Measurements from ENCODE around the gene NAV2.

The NAV2 gene

DNA sequence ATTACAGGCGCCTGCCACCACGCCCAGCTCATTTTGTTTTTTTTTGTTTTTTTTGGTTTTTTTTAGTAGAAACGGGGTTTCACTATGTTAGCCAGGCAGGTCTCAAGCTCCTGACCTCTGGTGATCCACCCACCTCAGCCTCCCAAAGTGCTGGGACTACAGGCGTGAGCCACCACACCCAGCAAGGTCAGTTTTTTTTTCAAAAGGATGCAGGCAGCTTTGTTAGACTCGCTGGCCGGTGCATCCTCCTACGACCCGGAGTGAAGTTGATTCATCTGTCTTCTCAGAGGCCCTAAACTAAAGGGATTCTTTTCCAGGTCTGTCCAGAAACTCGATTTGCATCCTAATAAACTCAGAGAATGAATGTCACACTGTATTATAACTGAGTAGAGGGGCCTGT, 265.3 kb downstream of the NAV2 start:
- DNase-seq (ENCODE audit: low read depth) = no peak

DNA sequence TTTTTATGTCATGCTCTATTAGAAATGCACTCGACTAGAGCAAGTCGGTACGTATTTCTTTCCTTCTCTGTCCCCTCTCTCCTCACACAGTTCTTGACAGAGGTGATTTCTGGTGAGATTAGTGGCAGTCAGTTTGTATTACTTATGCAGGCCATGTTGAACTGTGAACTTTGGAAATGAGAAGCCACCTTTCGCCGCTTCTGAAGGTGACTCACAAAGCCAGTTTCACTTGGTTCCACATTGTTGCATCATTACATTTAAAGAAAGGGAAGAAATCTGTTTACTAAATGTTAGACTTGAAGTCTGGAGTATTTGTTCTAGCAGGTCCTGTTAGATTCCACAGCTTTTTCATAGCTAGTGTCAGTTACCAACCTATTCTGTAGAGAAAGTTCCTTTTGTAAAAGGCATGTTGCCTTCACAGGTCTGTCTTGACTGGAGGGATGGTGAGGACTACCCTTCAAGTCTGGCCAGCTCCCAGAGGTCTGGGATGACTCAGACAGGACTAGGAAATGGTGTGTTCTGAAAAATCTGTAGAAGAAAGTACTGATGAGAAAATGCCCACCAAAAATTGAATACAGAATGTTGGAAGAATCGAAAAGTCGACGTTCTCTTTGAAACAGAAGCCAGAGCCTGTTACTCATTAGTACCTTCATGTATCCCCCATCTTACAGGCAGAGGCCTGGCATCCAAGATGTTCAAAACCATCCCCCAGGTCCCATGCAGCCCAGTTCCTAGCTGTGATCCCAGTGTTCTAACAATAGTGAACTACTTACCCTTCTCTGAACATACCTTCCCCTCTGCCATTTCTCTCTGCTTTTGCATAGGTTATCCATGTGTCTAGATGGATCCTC, 266.3 kb downstream of the NAV2 start:
- DNase-seq (ENCODE audit: low read depth) = no peak

DNA sequence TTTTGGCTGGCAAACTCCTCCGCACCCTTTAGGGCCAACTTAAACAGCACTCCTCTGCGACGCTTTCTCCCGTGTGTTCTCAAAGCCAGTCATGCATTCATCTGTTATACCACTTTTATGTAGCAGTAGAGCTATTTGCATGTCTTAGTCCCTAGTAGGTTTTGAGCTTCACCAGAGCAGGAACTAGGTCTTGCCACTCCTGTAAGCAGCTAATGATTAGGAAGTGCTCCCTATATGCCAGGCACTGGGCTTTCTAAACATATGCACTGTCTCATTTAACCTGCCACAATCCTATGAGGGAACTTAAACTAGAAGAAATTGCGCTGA, 266.8 kb downstream of the NAV2 start:
- DNase-seq (ENCODE audit: low read depth) = no peak

DNA sequence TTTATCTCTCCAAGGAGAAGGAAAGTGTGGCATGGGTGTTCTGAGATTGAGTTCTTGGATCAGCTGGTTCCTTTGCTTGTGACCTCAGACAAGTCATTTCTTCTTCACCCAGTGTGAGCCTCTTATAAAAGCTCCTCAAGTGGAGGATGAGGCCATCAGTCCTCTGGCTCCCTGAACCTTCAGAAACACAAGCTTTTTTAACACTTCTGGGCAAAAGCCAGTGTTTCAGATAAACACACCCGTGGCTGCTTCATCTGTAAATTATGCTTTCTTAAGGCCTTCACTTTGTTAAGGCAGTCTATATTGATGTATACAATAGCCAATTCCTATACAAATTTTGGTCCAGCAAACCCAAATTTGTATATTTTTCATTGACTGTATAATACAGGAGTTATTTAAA, 267.8 kb downstream of the NAV2 start:
- no peak for DNase-seq (ENCODE audit: low read depth)

DNA sequence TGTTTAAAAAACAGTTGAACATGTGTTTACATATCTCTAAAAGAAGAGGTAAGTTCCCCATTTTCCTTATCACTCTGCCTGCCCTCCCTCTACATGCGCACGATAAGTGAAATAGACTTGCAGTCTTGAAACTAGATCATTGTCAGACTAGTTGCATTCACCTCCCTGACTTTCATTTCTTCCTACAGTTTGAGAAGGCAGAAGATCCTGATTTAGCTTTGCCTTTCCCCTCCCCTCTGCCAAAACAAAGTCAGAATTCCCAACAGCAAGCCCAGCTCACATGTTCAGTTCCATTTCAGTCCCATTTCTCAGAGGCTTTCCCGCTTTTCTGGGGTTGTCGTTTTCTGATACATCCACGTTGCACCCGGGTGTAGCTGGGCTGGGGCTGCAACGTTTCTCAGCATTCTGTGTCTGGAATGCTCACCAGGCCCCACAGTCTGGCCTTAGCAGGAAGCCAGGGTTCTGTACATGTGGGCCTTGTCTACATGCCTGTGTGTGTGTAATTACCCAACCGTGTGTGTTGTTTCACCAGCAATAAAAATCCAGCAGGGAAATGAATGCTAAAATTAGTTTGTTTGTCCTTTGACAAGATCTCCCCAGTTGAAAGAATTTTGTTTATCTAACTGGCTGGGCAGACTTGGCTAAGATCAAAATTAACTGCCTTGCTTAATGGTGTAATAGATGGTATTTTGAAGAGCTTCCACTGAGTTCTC, 268.5 kb downstream of the NAV2 start:
- no peak for DNase-seq (ENCODE audit: low read depth)

DNA sequence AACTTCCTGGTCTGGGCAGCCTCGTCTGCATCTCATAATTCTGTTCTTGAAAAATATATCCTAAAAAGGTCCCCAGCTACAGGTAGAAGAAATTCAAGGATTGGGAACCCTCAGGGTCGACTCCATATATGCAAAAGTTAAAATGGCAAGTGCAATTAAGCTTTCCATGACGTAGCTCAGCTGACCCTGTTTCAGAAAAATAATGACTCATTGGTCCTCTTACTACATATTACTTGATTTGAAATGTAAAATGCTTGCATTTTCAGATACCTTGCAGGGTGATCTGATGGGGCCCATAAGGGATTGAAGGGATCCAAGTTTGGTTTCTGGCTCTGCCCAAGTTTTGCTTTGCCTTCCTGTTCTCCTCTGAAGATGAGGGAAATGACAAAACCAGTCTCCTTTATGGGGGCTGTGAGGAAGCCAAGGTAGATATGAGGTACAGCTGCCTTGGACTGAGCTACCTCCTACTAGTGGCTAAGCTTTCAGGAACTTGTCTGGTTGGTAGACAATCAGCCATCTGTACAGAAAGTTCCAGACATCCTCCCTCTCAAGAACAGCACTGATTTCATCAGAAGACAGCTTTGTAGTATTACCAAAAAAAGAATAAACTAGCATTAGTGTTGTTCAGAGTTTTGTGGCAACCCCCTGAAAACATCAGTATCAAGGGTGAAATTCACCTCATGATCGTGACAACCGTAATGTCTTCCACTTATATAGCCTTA, 270.3 kb downstream of the NAV2 start:
- no peak for DNase-seq (ENCODE audit: low read depth)

DNA sequence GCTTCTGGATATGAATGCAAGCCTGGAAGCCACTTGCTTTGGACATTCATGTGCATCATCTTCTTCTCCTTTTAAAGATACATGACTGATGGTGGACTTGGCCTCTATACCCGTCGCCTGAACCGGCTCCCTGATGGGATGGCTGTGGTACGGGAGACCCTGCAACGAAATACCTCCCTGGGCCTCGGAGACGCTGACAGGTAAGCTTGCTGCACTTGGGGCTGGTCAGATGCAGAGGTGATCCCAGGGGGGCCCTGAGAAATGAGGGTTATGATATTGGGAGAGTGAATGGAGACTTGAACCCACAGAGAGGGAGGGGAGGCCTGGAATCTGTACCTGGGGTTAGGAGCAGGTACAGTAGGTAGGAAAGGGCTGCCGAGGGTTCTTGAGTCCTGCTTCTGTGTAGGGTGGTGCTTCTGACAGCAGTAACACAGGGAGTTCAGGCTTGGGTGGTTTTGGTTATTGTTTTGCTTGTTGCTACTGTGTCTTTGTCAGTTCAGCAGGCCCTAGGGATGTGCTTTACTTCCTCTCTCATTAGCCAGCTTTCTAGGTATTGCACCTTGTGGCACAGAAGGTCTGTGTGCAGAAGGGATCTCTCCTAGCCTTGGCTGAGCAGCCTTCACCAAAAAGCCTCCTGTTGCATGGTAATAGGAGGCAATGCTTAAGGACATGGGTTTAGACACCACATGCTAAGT, 271.6 kb downstream of the NAV2 start:
- DNase-seq (ENCODE audit: low read depth) = no peak

DNA sequence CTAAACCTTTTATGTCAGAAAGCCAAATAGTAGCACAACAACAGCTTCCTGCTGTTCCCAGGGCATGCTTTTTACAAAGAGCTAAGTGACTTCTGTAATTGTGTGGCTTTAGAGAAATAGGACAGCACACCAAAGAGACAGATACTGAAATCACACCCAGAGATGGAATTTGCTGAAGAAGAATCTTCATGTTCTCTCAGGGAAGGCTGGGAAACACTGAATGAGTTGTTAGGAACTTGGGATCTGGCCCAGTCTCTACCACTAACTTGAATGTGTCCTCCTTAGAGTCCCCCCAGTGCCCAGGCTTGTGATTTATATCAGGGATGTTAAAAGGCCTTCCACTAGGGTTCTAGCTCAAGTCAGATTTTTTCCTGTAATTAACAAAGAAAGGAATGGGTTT, 272.5 kb downstream of the NAV2 start:
- no peak for DNase-seq (ENCODE audit: low read depth)

DNA sequence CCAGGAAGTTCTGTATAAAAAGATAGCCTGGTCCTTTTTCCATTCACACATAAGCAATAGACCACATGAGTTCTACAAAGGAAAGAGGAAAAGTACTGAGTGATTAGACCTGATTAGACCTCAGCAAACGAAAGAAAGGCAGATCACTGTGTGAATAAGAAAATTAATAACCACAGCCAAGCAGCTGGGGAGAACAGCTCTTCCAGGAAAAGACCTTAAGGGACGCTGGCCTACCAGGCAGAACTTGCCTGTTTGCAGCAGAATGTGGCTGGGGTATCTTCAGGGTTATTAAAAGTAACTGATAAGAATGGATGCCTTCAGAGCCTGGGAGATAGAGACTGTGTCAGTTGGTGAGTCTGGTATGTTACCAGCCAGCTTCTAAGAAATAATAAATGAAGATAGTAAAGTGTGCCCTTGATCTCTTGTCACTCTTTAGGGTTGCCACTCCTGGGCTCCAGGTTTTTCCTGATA, 274.7 kb downstream of the NAV2 start:
- no peak for DNase-seq (ENCODE audit: low read depth)

DNA sequence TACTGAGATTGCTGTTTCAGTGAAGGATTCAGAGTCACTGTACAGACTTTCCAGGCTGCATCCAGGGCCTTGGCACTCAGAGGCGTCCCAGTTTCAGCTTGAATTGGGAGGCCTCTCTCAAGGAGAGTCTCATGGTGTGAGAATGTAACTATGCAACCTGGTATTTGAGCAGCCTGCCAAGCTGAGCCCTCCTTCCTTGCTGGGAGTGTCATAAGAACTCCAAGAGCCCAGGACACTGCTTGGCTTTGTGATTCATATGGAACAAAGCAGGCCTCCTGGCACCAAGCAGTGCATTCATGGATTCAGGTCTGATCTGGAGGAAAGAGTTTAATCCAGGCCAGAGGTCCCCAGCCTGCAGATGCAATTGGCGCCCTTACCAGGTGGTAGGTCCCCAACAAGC, 276.0 kb downstream of the NAV2 start:
- no peak for DNase-seq (ENCODE audit: low read depth)

DNA sequence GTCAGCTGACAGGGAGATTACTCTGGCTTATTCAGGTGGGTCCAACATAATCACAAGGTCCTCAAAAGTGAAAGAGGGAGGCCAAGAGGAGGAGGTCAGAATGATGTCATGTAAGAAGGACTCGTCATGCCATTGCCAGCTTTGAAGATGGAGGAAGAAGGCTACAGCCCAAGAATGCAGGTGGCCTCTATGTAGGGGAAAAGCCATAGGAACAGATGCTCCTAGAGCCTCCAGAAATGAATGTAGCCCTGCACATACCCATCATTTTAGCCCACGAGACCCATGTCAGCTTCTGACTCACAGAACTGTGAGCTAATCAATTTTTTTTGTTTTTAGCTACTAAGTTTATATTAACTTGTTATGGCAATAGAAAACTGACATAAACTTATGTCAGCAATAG, 276.6 kb downstream of the NAV2 start:
- no peak for DNase-seq (ENCODE audit: low read depth)

DNA sequence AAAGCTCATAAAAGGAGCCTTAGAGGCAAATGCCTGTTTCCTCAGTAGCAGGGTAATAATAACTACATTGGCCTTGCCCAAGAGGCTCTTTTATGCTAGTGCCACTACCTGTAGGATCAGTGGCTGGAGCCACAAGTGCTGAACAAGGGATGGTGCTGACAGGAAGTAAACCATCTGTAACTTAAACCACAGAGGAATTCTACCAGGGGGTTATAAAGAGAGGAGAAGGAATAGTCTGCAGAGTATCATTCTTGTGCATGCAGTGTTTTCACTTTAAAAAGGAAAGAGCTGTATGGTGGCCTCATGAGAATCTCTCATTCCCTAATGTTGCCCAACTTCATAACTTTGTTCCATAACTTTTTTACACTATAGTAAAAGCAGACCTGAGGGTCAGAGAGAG, 279.5 kb downstream of the NAV2 start:
- no peak for DNase-seq (ENCODE audit: low read depth)

DNA sequence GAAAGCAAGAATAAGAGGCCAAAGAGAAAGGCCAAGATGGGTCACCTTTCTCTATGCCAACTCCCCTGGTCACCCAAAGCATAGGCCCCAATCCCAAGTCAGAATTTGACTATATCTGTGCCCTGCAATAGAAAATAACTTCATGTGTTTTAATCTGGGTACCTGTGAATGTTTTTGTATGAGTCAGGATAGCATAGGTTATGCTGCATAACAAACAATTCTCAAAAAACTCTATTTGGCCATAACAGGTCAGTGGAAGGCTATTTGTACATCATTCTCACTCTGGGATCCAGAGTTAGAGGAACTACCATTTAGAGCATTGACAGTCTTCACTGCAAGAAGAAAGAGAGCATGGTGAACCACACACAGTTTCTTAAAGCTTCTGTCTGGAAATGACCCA, 280.4 kb downstream of the NAV2 start:
- no peak for DNase-seq (ENCODE audit: low read depth)

DNA sequence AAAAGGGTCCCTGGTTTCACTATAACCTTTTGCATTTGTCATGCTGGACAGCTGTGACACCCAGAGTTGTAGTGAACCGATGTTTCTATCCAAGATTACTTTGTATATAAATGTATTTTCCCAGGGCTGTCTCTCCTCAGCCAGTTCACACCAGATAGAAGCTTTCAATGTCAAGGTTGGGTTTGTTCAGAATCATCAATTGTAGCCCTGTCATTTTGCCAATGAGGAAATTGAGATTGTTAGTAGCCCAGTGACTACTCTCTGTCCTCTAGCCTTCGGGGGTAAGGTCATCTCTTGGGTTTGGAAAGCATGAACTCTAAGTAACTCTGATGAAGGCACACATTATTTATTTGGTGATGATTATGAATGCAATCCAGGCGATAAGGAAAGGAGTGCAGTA, 282.0 kb downstream of the NAV2 start:
- DNase-seq (ENCODE audit: low read depth) = no peak

DNA sequence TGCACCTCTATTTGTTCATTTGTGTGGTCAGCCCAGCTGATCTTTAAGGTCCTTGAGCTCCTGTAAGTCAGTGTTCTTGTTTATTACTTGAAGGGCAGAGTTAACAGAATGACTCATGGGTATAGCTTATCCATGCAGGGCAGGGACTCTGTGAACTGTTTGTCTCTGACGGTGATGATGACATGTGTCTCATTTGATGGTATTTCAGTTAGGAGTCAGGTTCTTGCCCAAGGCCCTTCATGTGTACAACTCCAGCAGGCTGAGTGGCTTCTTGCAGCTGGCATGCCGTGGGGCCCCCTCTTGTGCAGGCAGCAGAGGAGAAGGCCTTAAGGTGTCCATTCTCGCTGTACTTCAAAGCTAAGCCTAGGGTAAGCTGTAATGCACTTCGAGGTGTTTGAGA, 282.5 kb downstream of the NAV2 start:
- no peak for DNase-seq (ENCODE audit: low read depth)

DNA sequence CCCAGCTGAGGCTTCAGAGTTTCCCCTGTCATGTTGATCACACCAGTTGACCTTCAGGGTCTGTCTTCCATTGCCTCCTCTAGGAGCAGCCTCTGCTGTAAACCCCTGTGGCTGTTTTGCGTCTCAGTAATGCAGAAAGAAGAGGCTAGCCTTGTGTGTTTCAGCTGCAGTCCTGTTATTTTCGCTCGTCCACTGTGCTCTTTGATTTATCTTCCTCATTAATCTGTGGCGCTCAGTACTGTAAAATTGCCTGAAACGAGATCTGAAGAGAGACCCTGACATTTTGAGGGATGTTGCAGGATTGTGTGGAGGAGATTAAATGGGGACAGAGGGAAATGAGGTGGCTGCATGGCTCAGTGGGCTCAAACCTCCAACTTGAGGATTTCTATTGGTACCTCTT, 283.9 kb downstream of the NAV2 start:
- DNase-seq (ENCODE audit: low read depth) = no peak

DNA sequence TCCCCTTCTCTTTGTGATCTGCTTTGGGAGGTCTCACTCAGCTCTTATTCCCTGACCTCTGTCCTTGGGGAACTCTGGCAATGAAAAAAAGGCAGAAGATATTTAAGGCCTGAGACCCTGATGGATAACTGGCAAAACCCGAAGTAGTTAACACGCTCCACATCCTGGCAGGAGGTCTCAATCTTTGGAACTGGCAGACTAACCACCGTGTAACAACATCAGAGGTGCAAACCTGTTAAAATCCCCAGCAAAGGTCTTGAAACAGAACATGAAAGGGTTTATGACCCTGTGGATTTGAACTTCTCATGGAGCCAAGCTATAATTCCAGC, 287.3 kb downstream of the NAV2 start:
- no peak for DNase-seq (ENCODE audit: low read depth)

DNA sequence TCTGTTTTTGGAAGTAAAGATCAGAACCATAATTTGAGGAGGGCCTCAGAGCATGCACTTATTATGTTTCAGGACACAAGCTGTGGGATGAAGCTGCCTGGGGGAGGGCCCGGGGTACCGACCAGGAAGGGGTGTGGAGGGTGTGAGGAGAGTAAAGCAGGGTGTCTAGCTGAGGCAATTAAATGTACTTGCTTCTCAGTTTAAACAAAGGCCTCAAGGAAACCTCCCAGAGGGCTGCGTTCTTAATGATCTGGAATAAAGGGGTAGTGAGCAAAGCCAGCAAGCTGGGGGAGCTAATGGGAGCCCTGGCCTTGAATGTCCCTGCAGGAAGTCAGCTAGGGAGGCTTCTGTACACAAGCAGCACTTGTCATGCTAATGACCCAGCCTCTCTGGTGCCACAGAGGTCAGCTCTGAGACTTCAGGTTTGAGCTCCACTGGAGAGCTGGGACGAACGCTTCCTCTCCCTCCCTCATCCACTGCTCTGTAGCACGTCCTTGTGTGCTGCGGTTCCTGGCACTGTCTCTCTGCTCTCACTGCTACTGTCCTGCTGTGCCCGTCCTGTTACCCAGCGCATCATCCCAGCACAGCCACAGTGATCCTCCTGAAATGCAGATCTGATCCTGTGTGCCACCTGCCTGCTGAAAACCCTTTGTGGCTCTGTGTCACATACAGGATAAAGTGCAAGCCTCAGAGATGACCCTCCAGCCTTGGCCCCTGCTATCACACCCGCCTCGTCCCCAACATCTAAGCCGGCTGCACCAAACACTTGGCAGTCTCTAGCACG, 287.9 kb downstream of the NAV2 start:
- no peak for DNase-seq (ENCODE audit: low read depth)

DNA sequence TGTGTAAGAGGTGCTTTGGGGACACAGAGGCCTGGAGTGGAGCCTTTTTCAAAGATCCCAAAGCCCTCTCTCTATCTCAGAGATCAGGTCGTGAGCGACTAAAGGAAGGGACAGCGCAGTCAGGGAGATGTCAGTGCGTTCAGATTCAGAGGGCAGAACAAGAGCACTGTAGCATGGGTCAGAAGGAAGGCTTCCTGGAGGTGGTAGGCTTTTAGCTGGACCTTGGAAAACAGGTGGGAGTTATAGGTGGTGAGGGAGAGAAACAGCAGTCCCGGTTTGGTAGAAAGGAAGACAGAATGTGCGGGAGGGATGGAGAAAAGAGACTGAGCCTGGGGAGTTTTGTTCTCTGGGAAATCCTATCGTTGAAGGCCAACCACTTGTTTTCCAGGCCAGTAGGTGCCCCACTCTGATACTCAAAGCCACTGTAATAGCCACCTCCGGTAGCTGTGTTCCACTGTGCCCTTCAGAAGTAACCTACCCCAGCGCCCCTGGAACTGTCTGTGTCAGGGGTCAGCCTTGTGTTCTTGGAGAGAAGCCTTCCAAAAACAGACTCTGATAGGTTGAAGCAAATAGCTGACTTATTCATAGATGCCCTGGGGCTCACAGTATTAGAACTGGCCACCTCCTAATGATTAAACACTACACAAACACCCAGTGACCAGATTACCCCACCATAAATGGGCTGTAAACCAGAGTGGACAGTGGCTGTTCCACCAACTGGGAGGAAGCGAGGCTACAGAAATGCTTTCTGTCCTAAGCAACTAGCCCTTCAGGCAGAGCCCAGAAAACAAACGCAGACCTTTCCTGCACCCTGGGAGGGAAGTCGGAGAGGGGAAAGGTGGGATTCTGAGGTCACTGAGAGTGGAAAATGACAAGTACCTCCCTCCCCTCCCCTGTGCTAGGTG, 289.9 kb downstream of the NAV2 start:
- no peak for DNase-seq (ENCODE audit: low read depth)

DNA sequence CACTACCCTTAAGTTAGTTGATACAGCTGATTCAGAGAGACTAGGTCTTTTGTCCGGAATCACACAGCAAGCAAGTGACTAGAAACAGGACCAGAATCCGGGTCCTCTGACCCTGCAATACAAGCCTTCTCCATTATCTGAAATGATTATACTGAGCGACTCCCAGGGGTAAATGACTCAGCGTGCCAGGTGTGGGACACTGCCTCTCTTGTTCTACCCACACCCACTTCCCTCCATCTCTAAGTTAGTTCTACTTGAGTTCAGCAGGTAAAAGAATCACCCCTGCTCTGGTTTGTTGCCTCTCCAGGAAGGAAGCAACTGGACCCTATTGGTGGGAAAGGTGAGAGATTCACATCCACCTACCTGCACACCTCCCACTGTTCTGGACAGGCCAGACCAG, 290.7 kb downstream of the NAV2 start:
- no peak for DNase-seq (ENCODE audit: low read depth)

DNA sequence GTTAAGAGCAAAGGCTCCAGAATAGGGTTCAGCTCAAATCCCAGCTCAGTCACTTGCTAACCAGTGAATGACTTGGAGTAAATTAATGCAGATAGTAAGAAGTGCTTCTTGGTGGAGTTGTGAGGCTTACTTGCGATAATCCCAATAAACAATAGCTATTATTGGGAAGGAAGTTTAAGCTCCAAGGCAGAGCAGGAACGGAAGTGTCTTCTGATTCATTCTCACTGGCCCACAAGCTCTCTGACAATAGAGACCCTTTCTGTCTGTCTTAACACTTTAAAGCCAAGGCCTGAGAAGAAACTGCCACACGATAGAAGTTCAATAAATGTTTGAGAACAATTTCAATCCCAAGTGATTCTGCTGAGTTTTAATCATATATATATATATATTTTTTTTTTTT, 292.2 kb downstream of the NAV2 start:
- no peak for DNase-seq (ENCODE audit: low read depth)

Measured in stimulated activated CD8-positive, alpha-beta memory T cell treated with anti-CD3 and anti-CD28 coated beads, Interleukin-7, amount 100 ng/mL, for 24 hours (primary cell).